IMR-90 (cell line): ENCODE measurements around the gene ANKRD61. TPM values are rescaled to one million over a fixed set of nuclear protein-coding genes. Genes with fewer than 3 reads are reported as not detected.
"Not testable (repeated sequence)": the region's sequence is repeated elsewhere in the genome, so short reads cannot be mapped to it uniquely, and the experiment has no call there.

ENCODE experiments used
- ATAC-seq: fragments of 200-7000 bp; cut with Tn5 transposase; 2 replicates; pipeline ENCODE4 v1.9.1; 2020; ENCODE audit warnings: low read depth, mild to moderate bottlenecking, moderate library complexity
- BruUV-seq: library from RNA; stranded (reverse); fragments of 400-500 nt; replicated peaks from 2 replicates; lab custom pipeline; 2021; lab: Mats Ljungman, UMichigan
- CTCF ChIA-PET: fragments of 300-600 bp; formaldehyde crosslinking; extraction: SDS; loops from one replicate; lab custom pipeline; 2021; ENCODE audit warnings: antibody characterized with exemption; lab: Yijun Ruan, JAX
- POLR2A ChIA-PET: fragments of 300-600 bp; sonication (Branson Sonifier 250); formaldehyde crosslinking; loops from one replicate; lab custom pipeline; 2022; ENCODE audit warnings: antibody characterized with exemption; ENCODE audit not compliant: unreplicated experiment; lab: Charles Lee
- DNase-seq: peaks from one replicate; pipeline ENCODE4 v3.0.0; 2013
- H2AFZ ChIP-seq: replicated peaks from 2 replicates; pipeline ENCODE3; 2013; ENCODE audit warnings: low read length, mild to moderate bottlenecking; ENCODE audit not compliant: poor library complexity
- H2AK5ac ChIP-seq: 2 replicates; pipeline ENCODE4 v1.6.1; 2013; ENCODE audit warnings: low read depth, low read length, inconsistent platforms
- H2AK9ac ChIP-seq: replicated peaks from 2 replicates; pipeline ENCODE3; 2013; ENCODE audit warnings: mild to moderate bottlenecking, low read depth, low read length, moderate library complexity; ENCODE audit not compliant: poor library complexity
- H2BK120ac ChIP-seq: 2 replicates; pipeline ENCODE4 v1.6.1; 2013; ENCODE audit warnings: low read depth, low read length, inconsistent platforms
- H2BK15ac ChIP-seq: 3 replicates; pipeline ENCODE4 v1.6.1; 2013; ENCODE audit warnings: low read depth, low read length, inconsistent platforms
- H2BK20ac ChIP-seq: 2 replicates; pipeline ENCODE4 v1.6.1; 2013; ENCODE audit warnings: low read depth, mild to moderate bottlenecking, inconsistent platforms, low read length, moderate library complexity
- H2BK5ac ChIP-seq: 2 replicates; pipeline ENCODE4 v1.6.1; 2013; ENCODE audit warnings: mild to moderate bottlenecking, low read depth, low read length, inconsistent platforms; ENCODE audit not compliant: poor library complexity, severe bottlenecking
- H3K14ac ChIP-seq: replicated peaks from 2 replicates; pipeline ENCODE4 v1.6.1; 2013; ENCODE audit warnings: low read depth, low read length, inconsistent platforms
- H3K18ac ChIP-seq: 2 replicates; pipeline ENCODE4 v1.6.1; 2013; ENCODE audit warnings: low read depth, low read length, control low read depth
- H3K23ac ChIP-seq: 2 replicates; pipeline ENCODE4 v1.6.1; 2013; ENCODE audit warnings: low read depth, low read length, inconsistent platforms
- H3K27ac ChIP-seq: 2 replicates; pipeline ENCODE4 v1.5.1; 2013; ENCODE audit warnings: mild to moderate bottlenecking, control low read depth, low read length; ENCODE audit not compliant: insufficient read depth
- H3K27me3 ChIP-seq: 2 replicates; pipeline ENCODE4 v1.6.1; 2013; ENCODE audit warnings: low read length; ENCODE audit not compliant: control insufficient read depth, insufficient read depth
- H3K36me3 ChIP-seq: 2 replicates; pipeline ENCODE4 v1.6.1; 2013; ENCODE audit warnings: low read length, mixed read lengths; ENCODE audit not compliant: control insufficient read depth, insufficient read depth
- H3K4ac ChIP-seq: 2 replicates; pipeline ENCODE4 v1.6.1; 2013; ENCODE audit warnings: low read depth, low read length, inconsistent platforms
- H3K4me1 ChIP-seq: 2 replicates; pipeline ENCODE4 v1.6.1; 2013; ENCODE audit warnings: low read length, mixed read lengths; ENCODE audit not compliant: control insufficient read depth, insufficient read depth
- H3K4me2 ChIP-seq: 2 replicates; pipeline ENCODE4 v1.6.1; 2013; ENCODE audit warnings: low read depth, mild to moderate bottlenecking, control low read depth, low read length, moderate library complexity
- H3K4me3 ChIP-seq: 2 replicates; pipeline ENCODE4 v1.5.1; 2013; ENCODE audit warnings: low read depth, mild to moderate bottlenecking, control low read depth, low read length, moderate library complexity; ENCODE audit not compliant: insufficient read depth
- H3K56ac ChIP-seq: 2 replicates; pipeline ENCODE4 v1.6.1; 2013; ENCODE audit warnings: low read length, inconsistent platforms; ENCODE audit not compliant: insufficient read depth; ENCODE audit errors: extremely low read depth
- H3K79me1 ChIP-seq, 2 experiments: 2 replicates each; pipeline ENCODE4 v1.6.1; 2013; ENCODE audit warnings: low read length in 2 of 2, inconsistent platforms in 1 of 2, low read depth in 1 of 2
- H3K9ac ChIP-seq: 2 replicates; pipeline ENCODE4 v1.6.1; 2013; ENCODE audit warnings: low read depth, low read length, control low read depth
- H3K9me1 ChIP-seq: 2 replicates; pipeline ENCODE4 v1.6.1; 2013; ENCODE audit warnings: low read length, inconsistent platforms; ENCODE audit not compliant: insufficient read depth
- H3K9me3 ChIP-seq: 2 replicates; pipeline ENCODE4 v1.6.1; 2013; ENCODE audit warnings: low read length; ENCODE audit not compliant: control insufficient read depth, insufficient read depth
- H4K20me1 ChIP-seq: 2 replicates; pipeline ENCODE4 v1.6.1; 2013; ENCODE audit warnings: low read length, inconsistent platforms; ENCODE audit not compliant: insufficient read depth
- H4K5ac ChIP-seq: 2 replicates; pipeline ENCODE4 v1.6.1; 2013; ENCODE audit warnings: mild to moderate bottlenecking, low read depth, low read length, control low read depth
- H4K8ac ChIP-seq, 2 experiments: 2 replicates each; pipeline ENCODE4 v1.6.1; 2013; ENCODE audit warnings: low read depth in 2 of 2, low read length in 2 of 2, control low read depth in 1 of 2, inconsistent platforms in 1 of 2
- H4K91ac ChIP-seq: 2 replicates; pipeline ENCODE4 v1.6.1; 2013; ENCODE audit warnings: low read depth, low read length, inconsistent platforms; ENCODE audit not compliant: insufficient read depth
- WGBS, 2 experiments: methylation state at CpG; one replicate each; pipeline versions ENCODE4 v1.1.5 to v1.1.7; 2013; ENCODE audit warnings: missing lambda C conversion rate in 2 of 2; ENCODE audit not compliant: insufficient read length in 1 of 2; ENCODE audit errors: extremely low coverage in 2 of 2; 5-methylcytosine and 5-hydroxymethylcytosine counted together
- dilution Hi-C: fragments of 300-500 bp; cut with HindIII; formaldehyde crosslinking; loops from one replicate; pipeline ENCODE4 v1.14.3; 2018; ENCODE audit warnings: low sequenced_read_pairs; ENCODE audit not compliant: unreplicated experiment
- in situ Hi-C: fragments of 300-500 bp; cut with MboI; formaldehyde crosslinking; loops from 3 replicates; pipeline ENCODE4 v1.14.3; 2019; ENCODE audit warnings: low sequenced_read_pairs, inconsistent platforms, mixed read lengths
- intact Hi-C: fragments of 100-400 bp; cut with micrococcal nuclease; formaldehyde crosslinking; loops from 2 replicates; pipeline ENCODE4 v1.10.0; 2022
- polyA plus RNA-seq, 3 experiments: library from polyadenylated mRNA; depleted of rRNA; stranded (reverse); fragments of >200 nt; gene quantifications; 2 replicates each; pipeline ENCODE4 v1.2.3, GENCODE V29; 2012; ENCODE audit warnings: low replicate concordance in 1 of 3
- total RNA-seq: library from RNA; depleted of rRNA; stranded (reverse); fragments of >200 nt; gene quantifications from 2 replicates; pipeline ENCODE4 v1.2.3, GENCODE V29; 2012

Gene ANKRD61
- total and polyA plus RNA-seq, 2 of the 4 experiments (the other 2 are of a cell fraction) = 0.17 to 0.36 TPM

- H3K4me1 ChIP-seq, H3K14ac ChIP-seq, H2AFZ ChIP-seq, H3K4me3 ChIP-seq, H3K4ac ChIP-seq, H2BK5ac ChIP-seq, H2AK9ac ChIP-seq, H2BK15ac ChIP-seq, H3K56ac ChIP-seq, dilution Hi-C loops, H3K4me2 ChIP-seq, BruUV-seq, H2BK120ac ChIP-seq, H3K27ac ChIP-seq, in situ Hi-C loops, H3K9me1 ChIP-seq, H3K23ac ChIP-seq, H2AK5ac ChIP-seq, H4K5ac ChIP-seq, H3K9ac ChIP-seq, ATAC-seq, H4K91ac ChIP-seq, POLR2A ChIA-PET, CTCF ChIA-PET, H3K27me3 ChIP-seq, H3K9me3 ChIP-seq, H3K18ac ChIP-seq, H2BK20ac ChIP-seq, H4K8ac ChIP-seq, DNase-seq: not testable (repeated sequence)
- WGBS, 2 experiments = 87% methylated on average over 6 of the region's 9 CpGs; no CpG with 5 or more reads in 1 of the 2 experiments
- Histone ChIP-seq H3K79me1 (peaks cover 7 to 42% of the 10 kb centered on the region in 2 experiments), H4K20me1 (peaks cover 12% of the 10 kb centered on the region; the same call in 1 of the 2 replicates), H3K36me3 (peaks cover 29% of the 10 kb centered on the region)
- intact Hi-C loops = loop anchor here (5.0 kb wide), 1 partner anchor 34 kb away; no protein-coding TSS in a partner anchor
Observed at GRCh38 chr7:6051185-6051584, 20.0 kb downstream of the ANKRD61 start.
